Panc1 (cell line): ENCODE results near the gene GFRA1. TPM values are rescaled to one million over a fixed set of nuclear protein-coding genes. Genes with fewer than 3 reads are reported as not detected.
A peak's percentile ranks its signal among the peaks of the same experiment; 100 is the strongest.

Source experiments
- ATAC-seq: fragments of 200-7000 bp; cut with Tn5 transposase; 2 replicates; pipeline ENCODE4 v1.9.1; 2020; ENCODE audit warnings: mild to moderate bottlenecking, moderate library complexity
- BruUV-seq: library from RNA; stranded (reverse); fragments of 400-500 nt; replicated peaks from 2 replicates; lab custom pipeline; 2021; lab: Mats Ljungman, UMichigan
- CTCF ChIA-PET: fragments of 300-600 bp; sonication (Branson Sonifier 250); formaldehyde crosslinking; loops from one replicate; lab custom pipeline; 2022; ENCODE audit warnings: antibody characterized with exemption; lab: Charles Lee
- POLR2A ChIA-PET: fragments of 300-600 bp; sonication (Branson Sonifier 250); formaldehyde crosslinking; loops from one replicate; lab custom pipeline; 2022; ENCODE audit warnings: antibody characterized with exemption; lab: Charles Lee
- DNase-seq: peaks from one replicate; pipeline ENCODE4 v3.0.0-alpha.2; 2010; ENCODE audit warnings: low read depth, low spot score
- H3K27ac ChIP-seq: 2 replicates; pipeline ENCODE4 v1.5.1; 2011; ENCODE audit warnings: mild to moderate bottlenecking, low read length, inconsistent platforms
- H3K27me3 ChIP-seq: fragments of 200-500 bp; sonication (Bioruptor generic); 2 replicates; pipeline ENCODE4 v1.6.0; 2014; ENCODE audit warnings: low read length, inconsistent platforms; ENCODE audit not compliant: control insufficient read depth, insufficient read depth
- H3K36me3 ChIP-seq: fragments of 200-500 bp; sonication (Bioruptor generic); 2 replicates; pipeline ENCODE4 v1.5.1; 2014; ENCODE audit warnings: inconsistent platforms, mild to moderate bottlenecking, low read length, moderate library complexity; ENCODE audit not compliant: control insufficient read depth, insufficient read depth
- H3K4me1 ChIP-seq: 2 replicates; pipeline ENCODE4 v1.5.1; 2011; ENCODE audit warnings: inconsistent platforms, mild to moderate bottlenecking, low read length, moderate library complexity; ENCODE audit not compliant: control insufficient read depth, insufficient read depth
- H3K4me3 ChIP-seq, 2 experiments: 2 replicates each; pipeline ENCODE4 v1.5.1; 2011 to 2012; ENCODE audit warnings: low read depth in 2 of 2, low read length in 2 of 2, mild to moderate bottlenecking in 2 of 2, inconsistent platforms in 1 of 2, moderate library complexity in 1 of 2
- H3K9me3 ChIP-seq: fragments of 200-500 bp; sonication (Bioruptor generic); 2 replicates; pipeline ENCODE4 v1.5.1; 2014; ENCODE audit warnings: low read depth, mild to moderate bottlenecking, inconsistent platforms, low read length, moderate library complexity; ENCODE audit not compliant: control insufficient read depth, insufficient read depth
- CTCF ChIP-seq: fragments of 450-650 bp; IDR thresholded peaks from 2 replicates; pipeline ENCODE4 v1.5.1; 2017; ENCODE audit warnings: mild to moderate bottlenecking
- POLR2AphosphoS5 ChIP-seq: IDR thresholded peaks from 2 replicates; pipeline ENCODE4 v1.6.1; 2012; ENCODE audit warnings: mild to moderate bottlenecking, low read depth, low read length, moderate library complexity
- REST ChIP-seq, 2 experiments: IDR thresholded peaks; 2 replicates each; pipeline ENCODE4 v1.6.1; 2011 to 2012; ENCODE audit warnings: low read depth in 2 of 2, control low read depth in 1 of 2, low read length in 1 of 2, mild to moderate bottlenecking in 1 of 2, moderate library complexity in 1 of 2; ENCODE audit not compliant: insufficient read depth in 1 of 2
- SIN3A ChIP-seq: IDR thresholded peaks from 2 replicates; pipeline ENCODE4 v1.6.1; 2012; ENCODE audit warnings: low read depth, mild to moderate bottlenecking, low read length, moderate library complexity, borderline replicate concordance; ENCODE audit not compliant: insufficient read depth
- TCF7L2 ChIP-seq: IDR thresholded peaks from 2 replicates; pipeline ENCODE4 v1.6.1; 2011; ENCODE audit warnings: mild to moderate bottlenecking, low read depth, low read length, inconsistent platforms
- in situ Hi-C: cut with HindIII; loops from 2 replicates; pipeline ENCODE4 v1.10.0; 2016; ENCODE audit warnings: low sequenced_read_pairs, low pct_unique_long_range_greater_than_20kb
- intact Hi-C: fragments of 100-400 bp; cut with micrococcal nuclease; formaldehyde crosslinking; loops from one replicate; pipeline ENCODE4 v1.10.0; 2022; ENCODE audit not compliant: unreplicated experiment
- total RNA-seq: library from RNA; stranded (reverse); gene quantifications from one replicate; pipeline ENCODE4 v1.2.1, GENCODE V29; 2021; ENCODE audit not compliant: unreplicated experiment

GFRA1 gene
- total RNA-seq, 1 experiment from 2014 or later = 0.10 TPM

GRCh38 chr10:116276981-116277380 lies 4.0 kb upstream of the GFRA1 start:
- ChIA-PET CTCF (interaction anchor here (0.6 kb wide), 1 partner anchor 923 kb away, joined by 3 read pairs; no protein-coding TSS in a partner anchor), POLR2A (no interaction called here)
- H3K27ac ChIP-seq = no peak overlapping the region
- no peak overlapping the region for H3K4me3 ChIP-seq
- peaks cover 28% of the 10 kb centered on the region for H3K27me3 ChIP-seq
- DNase-seq = no peak
- no peaks in the 10 kb centered on the region for H3K9me3 ChIP-seq
- intact Hi-C loops (no loop called here), in situ Hi-C loops (no loop called here)
- TF ChIP-seq CTCF (no peak), POLR2AphosphoS5 (no peak), TCF7L2 (no peak), SIN3A (no peak), REST (IDR thresholded peaks at IDR 0.05; ENCODE audit: insufficient read depth in 1 of 2, low read depth in 2 of 2, low read length in 1 of 2) (no peak)
- H3K36me3 ChIP-seq = no peaks in the 10 kb centered on the region; the same call in 1 of the 2 replicates
- ATAC-seq = no peak
- BruUV-seq = no TSS peak
- peaks cover 4% of the 10 kb centered on the region; the same call in 1 of the 2 replicates for H3K4me1 ChIP-seq

GRCh38 chr10:116274064-116274904 lies 1.3 kb upstream of the GFRA1 start:
- Histone ChIP-seq H3K9me3 (no peaks in the 10 kb centered on the region), H3K4me1 (peaks cover 4% of the 10 kb centered on the region; the same call in 1 of the 2 replicates), H3K4me3 (peak overlapping the region; percentile 41 to 62), H3K36me3 (no peaks in the 10 kb centered on the region; the same call in 1 of the 2 replicates), H3K27ac (no peak overlapping the region), H3K27me3 (peaks cover 29% of the 10 kb centered on the region)
- no peak for TF ChIP-seq POLR2AphosphoS5
- no peak for TF ChIP-seq TCF7L2
- TF ChIP-seq CTCF = no peak
- TF ChIP-seq REST (IDR thresholded peaks at IDR 0.05; ENCODE audit: insufficient read depth in 1 of 2, low read depth in 2 of 2, low read length in 1 of 2) = no peak
- no peak for TF ChIP-seq SIN3A
- peak; percentile 58 for ATAC-seq
- POLR2A ChIA-PET = interaction anchor here (0.5 kb wide), 1 partner anchor 37 kb away, joined by 7 read pairs; no protein-coding TSS in a partner anchor
- CTCF ChIA-PET = no interaction called here
- in situ Hi-C loops = no loop called here
- no TSS peak for BruUV-seq
- intact Hi-C loops = no loop called here
- DNase-seq = no peak
